GM20000 (cell line): ENCODE data around the gene C1orf116.

Experiments
- DNase-seq: peaks from one replicate; pipeline ENCODE4 v3.0.0; 2012; ENCODE audit warnings: low spot score
- CTCF ChIP-seq: IDR thresholded peaks from 2 replicates; pipeline ENCODE4 v1.5.1; 2012; ENCODE audit warnings: mild to moderate bottlenecking, control low read depth; ENCODE audit errors: extremely low read depth, missing control alignments

Gene C1orf116

GRCh38 chr1:207009945-207010344, 22.6 kb downstream of the C1orf116 start:
- TF ChIP-seq CTCF, result no peak
- no peak for DNase-seq

- no peak for DNase-seq
- TF ChIP-seq CTCF, result no peak
These were observed 23.2 kb downstream of the C1orf116 start for GRCh38 chr1:207009182-207009850.

- no peak for DNase-seq
- TF ChIP-seq CTCF, result no peak
These were observed 25.1 kb downstream of the C1orf116 start for GRCh38 chr1:207007352-207008033.

- no peak for TF ChIP-seq CTCF
These were observed 25.6 kb downstream of the C1orf116 start for GRCh38 chr1:207006914-207007313.

GRCh38 chr1:207006083-207006482, 26.5 kb downstream of the C1orf116 start:
- no peak for TF ChIP-seq CTCF
- DNase-seq, result no peak

More at GRCh38 chr1:207006914-207007313, 25.6 kb downstream of the C1orf116 start:
- DNase-seq, result no peak

GRCh38 chr1:207004931-207005830, 27.4 kb downstream of the C1orf116 start:
- TF ChIP-seq CTCF, result peak; percentile 78
- DNase-seq, result peak; percentile 61
